ENCODE data around the gene ABHD13. TPM values are rescaled to one million over a fixed set of nuclear protein-coding genes. Genes with fewer than 3 reads are reported as not detected.

ABHD13 gene
- total RNA-seq, 1 experiment from 2014 or later, result 6.2 TPM

- no peak overlapping the region for H3K27ac Mint-ChIP-seq (ENCODE audit: low read depth, unreplicated experiment)
- no peaks in the 10 kb centered on the region for H3K9me3 Mint-ChIP-seq (ENCODE audit: unreplicated experiment)
- BruUV-seq (replicated peaks), result no TSS peak
- no peaks in the 10 kb centered on the region for H3K4me1 Mint-ChIP-seq (ENCODE audit: insufficient read depth, unreplicated experiment)
- POLR2A ChIA-PET, result no interaction called here
- no peaks in the 10 kb centered on the region for H3K36me3 Mint-ChIP-seq (ENCODE audit: insufficient read depth, unreplicated experiment)
- no peak for TF ChIP-seq CTCF (IDR thresholded peaks at IDR 0.05; ENCODE audit: unreplicated experiment)
- H3K4me3 Mint-ChIP-seq (ENCODE audit: unreplicated experiment), result no peak overlapping the region
- H3K27me3 Mint-ChIP-seq (ENCODE audit: insufficient read depth, unreplicated experiment), result no peaks in the 10 kb centered on the region
- DNase-seq (ENCODE audit: unreplicated experiment), result no peak
- intact Hi-C loops (cut with micrococcal nuclease), result no loop called here
- CTCF ChIA-PET, result interaction anchor here (1.0 kb wide), 1 partner anchor 33 kb away, joined by 3 read pairs; no protein-coding TSS in a partner anchor
These were observed 63.7 kb downstream of the ABHD13 start for GRCh38 chr13:108281901-108282300.

GRCh38 chr13:108283110-108283509 lies 64.9 kb downstream of the ABHD13 start:
- Mint-ChIP-seq H3K27ac (ENCODE audit: low read depth, unreplicated experiment) (no peak overlapping the region), H3K36me3 (ENCODE audit: insufficient read depth, unreplicated experiment) (no peaks in the 10 kb centered on the region), H3K9me3 (ENCODE audit: unreplicated experiment) (no peaks in the 10 kb centered on the region), H3K4me1 (ENCODE audit: insufficient read depth, unreplicated experiment) (no peaks in the 10 kb centered on the region), H3K27me3 (ENCODE audit: insufficient read depth, unreplicated experiment) (no peaks in the 10 kb centered on the region), H3K4me3 (ENCODE audit: unreplicated experiment) (no peak overlapping the region)
- intact Hi-C loops (cut with micrococcal nuclease), result no loop called here
- DNase-seq (ENCODE audit: unreplicated experiment), result peak; percentile 61
- no peak for TF ChIP-seq CTCF (IDR thresholded peaks at IDR 0.05; ENCODE audit: unreplicated experiment)
- ChIA-PET POLR2A (no interaction called here), CTCF (no interaction called here)
- BruUV-seq (replicated peaks), result no TSS peak

Other genes with a start within 250 kb of the ABHD13 start
- gene LIG4, start 2.9 kb upstream of the ABHD13 start, total RNA-seq (2022), result 17.7 and 18.2 TPM in 2 replicates
- 2.5 and 3.3 TPM in 2 replicates for gene TNFSF13B, start 51.3 kb downstream of the ABHD13 start, total RNA-seq (2022)